ENCODE measurements around the gene GFY. TPM values are rescaled to one million over a fixed set of nuclear protein-coding genes. Genes with fewer than 3 reads are reported as not detected.

GFY gene
- total and polyA plus RNA-seq, 7 donors, result 0.33 TPM; not detected in 6

- Histone ChIP-seq H3K27me3 (ENCODE audit: insufficient read depth in 3 of 3, low read length in 2 of 3) (no peaks in the 10 kb centered on the region), H3K4me1 (no peaks in the 10 kb centered on the region), H3K9me3 (no peaks in the 10 kb centered on the region), H3K36me3 (ENCODE audit: insufficient read depth in 1 of 2, low read depth in 1 of 2) (peaks cover 0 to 25% of the 10 kb centered on the region in 2 donors), H3K27ac (no peak overlapping the region), H3K4me3 (no peak overlapping the region)
- intact Hi-C loops (cut with DNase I), result no loop called here
- no peak for TF ChIP-seq CTCF (IDR thresholded peaks at IDR 0.05)
- WGBS, 3 donors, result 91 to 94% (median 92%) methylated on average over 36 to 39 of the region's 39 CpGs
- no peak for ATAC-seq
- DNase-seq, result no peak
Observed at GRCh38 chr19:49463960-49464740, 39.0 kb downstream of the GFY start.

- Histone ChIP-seq H3K27me3 (ENCODE audit: insufficient read depth in 3 of 3, low read length in 2 of 3) (no peaks in the 10 kb centered on the region), H3K4me1 (no peaks in the 10 kb centered on the region), H3K9me3 (no peaks in the 10 kb centered on the region), H3K27ac (no peak overlapping the region), H3K36me3 (ENCODE audit: insufficient read depth in 1 of 2, low read depth in 1 of 2) (peaks cover 0 to 17% of the 10 kb centered on the region in 2 donors), H3K4me3 (no peak overlapping the region)
- no peak for DNase-seq
- 90 to 97% (median 94%) methylated on average over 3 of the region's 3 CpGs for WGBS, 3 donors
- no peak for TF ChIP-seq CTCF (IDR thresholded peaks at IDR 0.05)
- intact Hi-C loops (cut with DNase I), result no loop called here
- ATAC-seq, result no peak
Observed at GRCh38 chr19:49465371-49465770, 40.2 kb downstream of the GFY start.

GRCh38 chr19:49468199-49468598 lies 43.0 kb downstream of the GFY start:
- ATAC-seq (peak in 3 of 4 donors; percentile 11 to 22 (median 13)), DNase-seq (no peak)
- Histone ChIP-seq H3K9me3 (no peaks in the 10 kb centered on the region), H3K4me1 (no peaks in the 10 kb centered on the region), H3K36me3 (ENCODE audit: insufficient read depth in 1 of 2, low read depth in 1 of 2) (peaks cover 0 to 17% of the 10 kb centered on the region in 2 donors), H3K27me3 (ENCODE audit: insufficient read depth in 3 of 3, low read length in 2 of 3) (no peaks in the 10 kb centered on the region), H3K4me3 (no peak overlapping the region), H3K27ac (peak overlapping the region; percentile 41)
- WGBS, 3 donors, result 88 to 91% (median 89%) methylated on average over 18 to 19 of the region's 19 CpGs
- TF ChIP-seq CTCF (IDR thresholded peaks at IDR 0.05), result no peak
- intact Hi-C loops (cut with DNase I), result no loop called here

GRCh38 chr19:49468746-49469447 lies 43.7 kb downstream of the GFY start:
- no peaks in the 10 kb centered on the region for H3K9me3 ChIP-seq
- intact Hi-C loops (cut with DNase I), result no loop called here
- H3K36me3 ChIP-seq (ENCODE audit: insufficient read depth in 1 of 2, low read depth in 1 of 2), result peaks cover 0 to 17% of the 10 kb centered on the region in 2 donors
- H3K27ac ChIP-seq, result peak overlapping the region; percentile 41
- TF ChIP-seq CTCF (IDR thresholded peaks at IDR 0.05), result no peak
- ATAC-seq (peak; percentile 31 to 66 (median 47)), DNase-seq (peak; percentile 76 to 91)
- no peak overlapping the region for H3K4me3 ChIP-seq
- 44 to 48% (median 47%) methylated on average over 15 of the region's 15 CpGs for WGBS, 3 donors
- peaks cover 5% of the 10 kb centered on the region for H3K4me1 ChIP-seq
- H3K27me3 ChIP-seq (ENCODE audit: insufficient read depth in 3 of 3, low read length in 2 of 3), result no peaks in the 10 kb centered on the region
